Neural progenitor cell (in vitro differentiated cells): ENCODE results near the gene APLP2. TPM values are rescaled to one million over a fixed set of nuclear protein-coding genes. Genes with fewer than 3 reads are reported as not detected.

Source experiments
- DNase-seq: peaks from one replicate; pipeline ENCODE4 v3.0.0-alpha.2; 2016; ENCODE audit warnings: low spot score
- H2AFZ ChIP-seq: fragments of 200-600 bp; sonication (generic); replicated peaks from 2 replicates; pipeline ENCODE4 v1.6.1; 2016; ENCODE audit warnings: antibody characterized with exemption
- H3F3A ChIP-seq: fragments of 200-600 bp; sonication (generic); 2 replicates; pipeline ENCODE4 v1.6.1; 2016; ENCODE audit warnings: antibody characterized with exemption, low read depth
- H3K27ac ChIP-seq: fragments of 200-600 bp; sonication (generic); 2 replicates; pipeline ENCODE4 v1.5.1; 2016; ENCODE audit warnings: mild to moderate bottlenecking
- H3K27me3 ChIP-seq: fragments of 200-600 bp; sonication (generic); 2 replicates; pipeline ENCODE4 v1.6.1; 2016; ENCODE audit warnings: mild to moderate bottlenecking, moderate library complexity
- H3K36me3 ChIP-seq: fragments of 200-600 bp; sonication (generic); 2 replicates; pipeline ENCODE4 v1.5.1; 2016
- H3K4me1 ChIP-seq: fragments of 200-600 bp; sonication (generic); 2 replicates; pipeline ENCODE4 v1.6.1; 2016; ENCODE audit warnings: mixed run types
- H3K4me2 ChIP-seq: fragments of 200-600 bp; sonication (generic); 2 replicates; pipeline ENCODE4 v1.6.1; 2016
- H3K4me3 ChIP-seq: fragments of 200-600 bp; sonication (generic); 2 replicates; pipeline ENCODE4 v1.5.1; 2016
- H3K79me2 ChIP-seq: fragments of 200-600 bp; sonication (generic); 2 replicates; pipeline ENCODE4 v1.6.1; 2016; ENCODE audit warnings: low read depth
- H3K9ac ChIP-seq: fragments of 200-600 bp; sonication (generic); 2 replicates; pipeline ENCODE4 v1.6.1; 2016
- H3K9me3 ChIP-seq: fragments of 200-600 bp; sonication (generic); 2 replicates; pipeline ENCODE4 v1.5.1; 2016; ENCODE audit warnings: low read depth
- H4K20me1 ChIP-seq: fragments of 200-600 bp; sonication (generic); 2 replicates; pipeline ENCODE4 v1.6.1; 2016; ENCODE audit warnings: low read depth
- H3K27ac Mint-ChIP-seq: 3 replicates; pipeline ENCODE4 v1.8.0; 2021; ENCODE audit warnings: mixed read lengths
- H3K27me3 Mint-ChIP-seq: 2 replicates; pipeline ENCODE4 v1.8.0; 2022; ENCODE audit warnings: low read depth, mild to moderate bottlenecking, inconsistent platforms, moderate library complexity, mixed read lengths; ENCODE audit not compliant: insufficient read depth
- H3K36me3 Mint-ChIP-seq: 3 replicates; pipeline ENCODE4 v1.8.0; 2021; ENCODE audit warnings: mixed read lengths
- H3K4me1 Mint-ChIP-seq: 3 replicates; pipeline ENCODE4 v1.8.0; 2021; ENCODE audit warnings: mixed read lengths
- H3K4me3 Mint-ChIP-seq: 3 replicates; pipeline ENCODE4 v1.8.0; 2021; ENCODE audit warnings: mild to moderate bottlenecking, moderate library complexity, mixed read lengths
- H3K9me3 Mint-ChIP-seq: 3 replicates; pipeline ENCODE4 v1.8.0; 2020; ENCODE audit warnings: mixed read lengths
- CTCF ChIP-seq: fragments of 200-600 bp; sonication (generic); IDR thresholded peaks from 2 replicates; pipeline ENCODE4 v1.5.1; 2017; ENCODE audit warnings: antibody characterized with exemption, mild to moderate bottlenecking
- EZH2 ChIP-seq: fragments of 200-600 bp; sonication (generic); IDR thresholded peaks from 2 replicates; pipeline ENCODE4 v1.6.1; 2017; ENCODE audit warnings: antibody characterized with exemption, mild to moderate bottlenecking, moderate library complexity
- EZH2phosphoT487 ChIP-seq: fragments of 200-600 bp; sonication (generic); IDR thresholded peaks from 2 replicates; pipeline ENCODE4 v1.6.1; 2017; ENCODE audit warnings: antibody characterized with exemption
- total RNA-seq: library from RNA; depleted of rRNA; stranded (reverse); fragments of >200 nt; gene quantifications from 2 replicates; pipeline ENCODE4 v1.2.3, GENCODE V29; 2015; ENCODE audit warnings: low replicate concordance

APLP2 gene
- total RNA-seq, 1 donor from 2014 or later = 455 TPM

- Histone ChIP-seq H3K36me3 (peaks cover 5% of the 10 kb centered on the region), H4K20me1 (peaks cover 16% of the 10 kb centered on the region), H3K27ac (no peak overlapping the region), H3K4me1 (peaks cover 3% of the 10 kb centered on the region), H3K9me3 (no peaks in the 10 kb centered on the region), H3K27me3 (no peaks in the 10 kb centered on the region), H2AFZ (no peak overlapping the region), H3K79me2 (peaks cover 14% of the 10 kb centered on the region), H3K9ac (no peak overlapping the region), H3K4me3 (no peak overlapping the region), H3F3A (peaks cover 6% of the 10 kb centered on the region), H3K4me2 (no peak overlapping the region)
- H3K9me3 Mint-ChIP-seq = no peaks in the 10 kb centered on the region
- no peak overlapping the region for H3K4me3 Mint-ChIP-seq
- no peak for DNase-seq
- peaks cover 3% of the 10 kb centered on the region for H3K27me3 Mint-ChIP-seq
- H3K27ac Mint-ChIP-seq = no peak overlapping the region
- no peak for TF ChIP-seq EZH2
- no peak for TF ChIP-seq EZH2phosphoT487
- no peak for TF ChIP-seq CTCF
- peaks cover 25% of the 10 kb centered on the region for H3K4me1 Mint-ChIP-seq
- peaks cover 40% of the 10 kb centered on the region for H3K36me3 Mint-ChIP-seq
Measured at GRCh38 chr11:130141561-130142341, 72.1 kb downstream of the APLP2 start.

DNA sequence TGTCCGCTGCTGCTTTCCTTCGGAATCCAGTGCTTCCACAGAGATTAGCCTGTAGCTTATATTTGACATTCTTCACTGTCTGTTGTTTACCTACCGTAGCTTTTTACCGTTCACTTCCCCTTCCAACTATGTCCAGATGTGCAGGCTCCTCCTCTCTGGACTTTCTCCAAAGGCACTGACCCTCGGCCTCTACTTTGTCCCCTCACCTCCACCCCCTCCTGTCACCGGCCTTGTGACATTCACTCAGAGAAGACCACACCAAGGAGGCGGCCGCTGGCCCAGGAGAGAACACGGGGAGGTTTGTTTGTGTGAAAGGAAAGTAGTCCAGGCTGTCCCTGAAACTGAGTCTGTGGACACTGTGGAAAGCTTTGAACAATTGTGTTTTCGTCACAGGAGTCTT, 74.4 kb downstream of the APLP2 start:
- DNase-seq = no peak
- Histone ChIP-seq H2AFZ (no peak overlapping the region), H3K4me1 (peaks cover 3% of the 10 kb centered on the region), H3F3A (peaks cover 6% of the 10 kb centered on the region), H3K4me2 (no peak overlapping the region), H3K27me3 (no peaks in the 10 kb centered on the region), H3K27ac (no peak overlapping the region), H3K9ac (no peak overlapping the region), H3K4me3 (no peak overlapping the region), H4K20me1 (peaks cover 7% of the 10 kb centered on the region), H3K36me3 (peaks cover 5% of the 10 kb centered on the region), H3K79me2 (peaks cover 8% of the 10 kb centered on the region), H3K9me3 (no peaks in the 10 kb centered on the region)
- Mint-ChIP-seq H3K36me3 (peaks cover 37% of the 10 kb centered on the region), H3K27ac (peak overlapping the region; percentile 70), H3K27me3 (peaks cover 3% of the 10 kb centered on the region), H3K4me3 (no peak overlapping the region), H3K9me3 (no peaks in the 10 kb centered on the region), H3K4me1 (peaks cover 25% of the 10 kb centered on the region)
- no peak for TF ChIP-seq EZH2
- no peak for TF ChIP-seq CTCF

DNA sequence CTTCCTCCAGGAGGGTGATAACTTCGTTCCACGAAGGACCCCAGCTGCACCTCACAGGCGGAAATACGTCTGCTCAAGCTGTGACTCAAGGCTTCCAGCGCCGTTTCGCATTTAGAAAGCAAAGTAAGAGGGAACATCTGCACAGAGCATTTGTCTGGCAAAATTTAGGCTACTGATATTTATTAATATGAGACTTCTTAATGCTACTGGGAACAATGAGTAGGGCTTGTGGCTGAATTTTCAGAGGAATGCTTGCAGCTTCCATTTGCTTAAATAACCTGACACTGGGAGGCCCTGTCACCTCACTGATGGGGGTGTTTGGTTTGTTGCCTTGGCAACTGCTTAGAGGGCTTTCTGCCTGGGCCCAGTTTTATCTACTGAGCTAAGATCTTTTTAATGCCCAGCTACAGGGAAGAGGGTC, 75.2 kb downstream of the APLP2 start:
- peaks cover 25% of the 10 kb centered on the region for H3K4me1 Mint-ChIP-seq
- Histone ChIP-seq H3K9me3 (no peaks in the 10 kb centered on the region), H4K20me1 (peaks cover 6% of the 10 kb centered on the region), H3K79me2 (peaks cover under 1% of the 10 kb centered on the region), H3K9ac (no peak overlapping the region), H3K36me3 (peaks cover 3% of the 10 kb centered on the region), H3K4me1 (peaks cover 3% of the 10 kb centered on the region), H2AFZ (no peak overlapping the region), H3K27ac (no peak overlapping the region), H3K4me3 (no peak overlapping the region), H3K4me2 (no peak overlapping the region), H3K27me3 (no peaks in the 10 kb centered on the region), H3F3A (peaks cover 6% of the 10 kb centered on the region)
- peaks cover 3% of the 10 kb centered on the region for H3K27me3 Mint-ChIP-seq
- peak; percentile 40 for DNase-seq
- peak overlapping the region; percentile 92 for H3K27ac Mint-ChIP-seq
- no peak overlapping the region for H3K4me3 Mint-ChIP-seq
- TF ChIP-seq CTCF = no peak
- TF ChIP-seq EZH2phosphoT487 = no peak
- no peak for TF ChIP-seq EZH2
- H3K9me3 Mint-ChIP-seq = no peaks in the 10 kb centered on the region
- peaks cover 32% of the 10 kb centered on the region for H3K36me3 Mint-ChIP-seq
